Middle frontal gyrus (tissue), 1 donor: ENCODE measurements around the gene ZMYND8.

ENCODE experiments used
- DNase-seq: peaks from one replicate; pipeline ENCODE4 v3.0.0-alpha.2; 2015; ENCODE audit warnings: low spot score; ENCODE audit errors: extremely low spot score

Gene ZMYND8

DNA sequence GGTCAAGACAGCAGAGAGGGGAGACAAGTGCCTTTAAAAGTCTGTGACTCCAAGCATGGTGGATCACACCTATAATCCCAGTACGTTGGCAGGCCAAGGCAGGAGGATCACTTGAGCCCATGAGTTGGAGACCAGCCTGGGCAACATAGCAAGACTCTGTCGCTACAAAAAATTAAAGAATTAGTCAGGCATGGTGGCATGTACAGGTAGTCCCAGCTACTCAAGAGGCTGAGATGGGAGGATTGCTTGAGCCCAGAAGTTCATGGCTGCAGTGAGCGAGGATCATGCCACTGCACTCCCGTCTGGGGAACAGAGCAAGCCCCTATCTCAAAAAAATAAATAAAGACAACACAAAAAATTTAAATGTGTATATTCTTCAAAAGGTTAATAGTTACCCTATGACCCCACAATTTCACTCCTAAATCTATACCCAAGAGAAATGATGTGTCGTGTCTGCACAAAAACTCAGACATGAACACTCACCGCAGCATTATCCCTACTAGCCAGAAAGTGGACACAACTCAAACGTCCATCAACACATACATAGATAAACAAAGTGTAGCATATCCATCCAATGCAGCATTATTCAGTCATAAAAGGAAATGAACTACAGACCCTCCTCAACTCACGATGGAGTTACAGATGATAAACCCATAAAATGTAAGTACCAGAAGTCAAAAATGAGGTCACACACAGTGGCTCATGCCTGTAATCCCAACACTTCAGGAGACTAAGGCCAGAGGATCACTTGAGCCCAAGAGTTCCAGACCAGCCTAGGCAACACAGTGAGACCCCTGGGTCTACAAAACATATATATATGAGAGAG lies 23.9 kb downstream of the ZMYND8 start:
- DNase-seq = no peak

DNA sequence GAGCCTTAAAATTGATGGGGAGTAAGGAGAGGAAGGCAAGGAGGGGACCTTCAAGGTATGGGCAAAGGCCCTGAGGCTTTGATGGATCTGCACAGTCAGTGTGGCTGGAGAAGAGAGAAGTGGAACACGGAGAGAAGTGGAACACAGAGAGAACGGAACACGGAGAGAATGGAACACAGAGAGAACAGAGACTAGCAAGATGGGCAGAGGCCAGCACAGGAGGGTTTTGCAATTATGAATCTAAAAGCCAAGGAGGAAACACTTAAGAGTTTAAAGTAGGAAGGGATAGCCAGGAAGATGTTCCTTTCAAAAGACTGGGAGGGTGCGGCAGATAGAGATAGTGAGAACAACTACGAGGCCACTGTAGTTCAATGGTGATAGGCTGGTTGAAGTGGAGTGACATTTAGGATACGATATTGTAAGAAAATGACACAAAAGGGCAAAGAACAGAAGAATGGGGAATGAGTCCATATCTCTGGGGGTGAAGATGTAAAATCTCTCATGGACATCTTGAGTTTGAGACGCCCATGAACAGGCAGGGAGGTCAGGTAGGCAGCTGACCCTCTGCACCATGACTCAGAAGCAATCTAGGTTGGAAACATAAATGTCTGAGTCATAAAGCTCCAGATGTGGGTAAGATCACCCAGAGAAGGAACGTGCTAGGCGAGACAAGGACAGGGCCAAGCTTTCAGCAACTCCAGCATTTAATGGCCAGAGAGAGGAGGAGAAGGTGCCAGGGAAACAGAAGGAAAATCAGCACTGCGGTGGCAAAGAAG lies 25.4 kb downstream of the ZMYND8 start:
- DNase-seq = no peak

DNA sequence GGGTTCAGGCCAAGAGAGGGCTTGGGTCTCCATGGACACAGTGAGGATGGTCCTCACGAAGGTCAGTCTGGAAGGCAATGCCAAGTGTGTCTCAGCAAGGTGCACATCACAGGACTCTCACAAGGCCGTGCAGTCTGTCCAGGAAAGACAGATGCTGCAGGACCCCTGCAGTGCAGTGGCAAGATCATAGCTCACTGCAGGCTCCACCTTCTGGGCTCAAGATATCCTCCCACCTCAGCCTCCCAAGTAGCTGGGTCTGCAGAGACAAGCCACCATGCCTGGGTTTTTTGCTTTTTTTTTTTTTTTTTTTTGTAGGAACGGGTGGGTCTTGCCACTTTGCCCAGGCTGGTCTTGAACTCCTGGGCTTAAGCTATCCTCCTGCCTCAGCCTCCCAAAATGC lies 26.4 kb downstream of the ZMYND8 start:
- no peak for DNase-seq

DNA sequence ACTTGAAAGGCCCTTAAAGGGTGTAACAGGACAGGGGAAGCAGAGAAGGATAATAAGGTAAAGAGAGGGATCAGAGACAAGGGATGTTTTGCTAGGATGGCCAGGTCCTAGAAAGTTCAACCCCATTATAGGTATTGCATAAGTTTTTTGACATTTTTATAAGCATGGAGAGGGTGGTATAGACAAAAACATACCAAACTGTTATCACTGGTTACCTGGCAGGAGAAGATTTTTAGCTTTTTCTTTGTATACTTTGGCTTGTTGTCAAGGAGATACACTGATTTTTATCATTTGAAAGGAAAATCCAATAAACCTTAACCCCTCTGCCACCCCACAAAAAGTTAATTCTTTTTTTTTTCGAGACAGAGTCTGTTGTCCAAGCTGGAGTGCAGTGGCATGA lies 28.4 kb downstream of the ZMYND8 start:
- DNase-seq = no peak

DNA sequence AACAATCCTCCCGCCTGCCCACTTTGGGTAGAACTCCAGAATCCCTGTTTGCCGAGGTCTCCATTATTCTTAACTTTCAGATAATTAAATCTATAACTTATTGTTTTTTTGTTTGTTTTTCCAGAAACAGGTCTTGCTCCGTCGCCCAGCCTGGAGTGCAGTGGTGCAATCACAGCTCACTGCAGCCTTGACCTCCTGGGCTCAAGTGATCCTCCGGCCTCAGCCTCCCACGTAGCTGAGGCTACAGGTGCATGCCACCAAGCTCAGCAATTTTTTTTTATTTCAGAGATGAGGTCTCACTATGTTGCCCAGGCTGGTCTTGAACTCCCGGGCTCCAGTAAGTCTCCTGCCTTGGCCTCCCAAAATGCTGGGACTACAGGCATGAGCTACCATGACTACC lies 28.8 kb downstream of the ZMYND8 start:
- DNase-seq = no peak

DNA sequence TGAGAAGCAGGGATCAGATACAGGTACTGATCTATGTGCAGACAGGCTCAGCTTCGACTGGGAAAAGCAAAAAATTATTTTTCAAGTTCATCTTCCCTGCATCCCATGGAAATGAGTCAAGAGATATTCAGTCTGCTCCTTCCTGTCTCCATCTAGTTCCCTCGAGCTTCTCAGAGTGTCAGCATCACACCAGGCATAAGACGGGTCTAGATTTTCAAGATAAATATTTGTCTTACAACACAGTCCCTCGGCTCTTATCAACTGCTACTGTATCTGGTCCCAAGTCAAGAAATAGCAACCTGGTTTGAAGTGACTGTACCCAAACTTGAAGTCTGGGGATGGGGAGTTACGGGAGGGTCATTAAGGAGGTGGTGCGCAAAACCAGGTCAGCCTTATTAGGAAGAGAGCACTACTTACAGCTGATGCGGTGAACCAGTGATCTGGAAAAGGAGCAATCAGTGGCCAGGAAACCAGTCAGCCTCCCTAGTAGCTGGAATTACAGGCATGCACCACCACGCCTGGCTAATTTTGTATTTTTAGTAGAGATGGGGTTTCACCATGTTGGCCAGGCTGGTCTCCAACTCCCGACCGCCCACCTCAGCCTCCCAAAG lies 29.7 kb downstream of the ZMYND8 start:
- DNase-seq = no peak

DNA sequence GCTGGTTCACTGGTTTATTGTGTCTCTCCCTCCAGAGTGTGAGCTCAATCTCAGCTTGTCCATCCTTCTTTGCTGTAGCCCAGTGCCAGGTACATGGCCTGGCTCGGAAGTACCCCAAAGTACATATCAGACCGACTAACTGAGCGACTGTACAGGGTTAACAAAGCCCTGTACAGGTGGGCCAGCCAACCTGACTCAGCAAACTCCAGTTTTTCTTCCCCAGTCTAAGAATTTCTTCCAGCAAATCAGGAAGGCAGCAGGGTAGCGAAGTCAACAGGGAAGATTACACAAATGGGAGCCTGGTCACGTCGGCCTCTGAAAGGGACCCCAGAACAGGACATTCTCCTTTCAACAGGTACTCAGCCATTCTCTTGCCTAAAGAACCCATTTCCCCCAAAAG lies 31.3 kb downstream of the ZMYND8 start:
- no peak for DNase-seq

DNA sequence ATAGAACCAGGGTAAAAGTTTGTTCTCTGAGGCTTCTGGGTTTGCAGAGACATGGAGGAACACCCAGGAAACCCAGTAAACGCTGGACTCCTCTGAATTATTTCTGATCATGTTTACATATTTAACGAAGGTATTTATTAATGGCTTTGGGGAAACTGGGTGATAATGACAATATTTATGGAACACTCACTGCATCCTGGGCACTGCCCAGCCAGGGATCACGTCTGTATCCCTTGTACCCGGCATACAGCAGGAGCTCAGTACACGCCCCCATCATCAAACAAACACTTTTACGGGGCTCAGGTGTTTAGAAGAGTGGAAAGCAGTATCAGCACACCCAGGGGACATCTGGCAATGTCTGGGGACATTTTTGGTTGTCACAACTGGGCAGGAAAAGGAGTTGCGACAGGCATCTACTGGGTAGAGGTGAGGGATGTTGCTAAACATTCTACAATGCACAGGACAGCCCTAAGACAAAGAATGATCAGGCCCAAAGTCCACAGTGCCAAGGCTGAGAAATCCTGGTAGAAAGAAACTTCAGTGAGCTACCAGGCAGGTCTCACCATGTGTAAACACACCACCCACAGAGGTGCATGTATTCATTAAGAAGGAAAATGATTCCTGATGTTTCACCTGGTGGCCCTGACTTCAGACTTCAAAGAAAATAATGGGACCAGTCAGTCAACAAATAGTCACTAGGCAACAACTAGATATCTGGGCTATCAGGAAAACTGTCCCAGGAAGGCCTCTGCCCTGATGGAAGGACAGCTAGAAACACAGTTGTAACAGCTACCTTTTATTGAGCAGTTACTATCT lies 35.3 kb downstream of the ZMYND8 start:
- no peak for DNase-seq

DNA sequence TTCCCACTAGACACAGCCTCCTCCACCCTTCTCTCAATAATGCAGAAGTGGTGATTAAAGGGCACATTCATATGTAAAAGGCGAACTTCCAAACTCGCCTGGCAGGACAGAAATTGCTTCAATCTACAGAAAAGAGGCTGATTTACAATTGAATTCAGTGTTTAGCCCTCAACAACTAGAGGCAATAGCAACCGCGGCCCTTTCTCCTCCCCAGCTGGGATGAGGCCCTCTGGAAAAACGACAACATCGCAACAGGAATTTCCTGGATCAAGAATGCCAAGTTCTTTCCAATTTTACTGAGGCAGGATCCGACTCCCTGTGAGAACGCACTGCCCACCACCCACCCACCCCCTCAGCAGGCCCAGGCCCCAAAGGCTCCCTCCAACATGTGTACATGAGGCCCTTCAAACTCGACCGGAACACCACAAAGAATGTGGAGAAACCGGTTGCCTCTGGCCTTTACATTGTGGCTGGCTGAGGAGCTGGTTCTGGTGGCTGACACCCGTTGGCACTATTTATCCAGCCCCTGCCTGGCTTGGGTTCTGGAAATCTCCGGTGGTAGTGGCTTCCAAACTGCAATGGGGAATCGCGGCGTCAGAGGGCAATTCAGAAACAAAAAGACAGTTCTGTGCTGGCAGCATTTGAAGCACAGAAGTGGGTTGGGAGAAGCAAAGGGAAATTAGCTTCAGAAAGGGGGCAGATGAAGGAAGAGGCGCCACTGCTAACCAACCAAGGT lies 36.8 kb downstream of the ZMYND8 start:
- DNase-seq = peak; percentile 50

DNA sequence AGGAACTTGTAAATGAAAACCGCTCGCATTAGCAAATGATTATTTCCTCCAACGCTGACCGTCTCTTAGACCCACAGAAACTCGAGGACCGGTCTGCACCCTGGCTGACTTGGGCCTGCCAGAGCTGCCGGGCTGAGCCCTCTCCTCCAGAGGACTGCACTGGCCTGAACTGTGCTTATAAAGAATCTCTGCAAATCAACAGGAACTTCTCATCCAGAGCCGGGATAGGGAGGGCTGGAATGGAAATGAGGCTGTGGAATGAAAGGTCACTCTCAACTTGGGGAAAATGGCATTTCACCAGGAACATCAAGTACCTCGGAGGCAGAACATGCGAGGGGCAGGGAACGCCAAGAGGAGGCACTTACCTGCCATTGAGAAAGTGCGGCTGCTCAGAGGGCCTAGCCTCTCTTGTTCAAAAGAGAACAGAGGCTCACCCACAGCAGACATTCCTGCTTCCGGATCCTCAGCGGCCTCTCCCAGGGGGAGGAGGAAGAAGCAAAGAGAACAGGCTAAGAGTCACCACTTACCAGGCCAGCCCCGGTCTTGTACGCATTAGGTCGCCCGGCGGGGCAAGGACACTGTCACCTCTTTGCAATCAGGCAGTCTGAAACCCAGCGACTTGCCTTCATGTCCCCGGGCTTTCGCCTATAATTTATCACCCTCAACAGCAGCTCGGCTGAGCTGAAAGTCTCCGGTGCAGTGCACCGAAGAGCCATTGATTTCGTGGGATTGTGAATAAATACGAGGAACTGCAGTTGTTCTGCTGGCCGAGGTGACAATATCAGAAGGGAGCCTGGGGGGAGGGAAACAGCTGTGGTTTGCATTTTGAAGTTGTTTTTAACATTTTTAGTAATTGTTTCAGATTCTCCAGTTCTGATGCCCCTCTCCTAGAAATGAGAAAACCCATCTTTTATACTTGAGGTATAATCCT lies 37.6 kb downstream of the ZMYND8 start:
- peak; percentile 18 for DNase-seq

DNA sequence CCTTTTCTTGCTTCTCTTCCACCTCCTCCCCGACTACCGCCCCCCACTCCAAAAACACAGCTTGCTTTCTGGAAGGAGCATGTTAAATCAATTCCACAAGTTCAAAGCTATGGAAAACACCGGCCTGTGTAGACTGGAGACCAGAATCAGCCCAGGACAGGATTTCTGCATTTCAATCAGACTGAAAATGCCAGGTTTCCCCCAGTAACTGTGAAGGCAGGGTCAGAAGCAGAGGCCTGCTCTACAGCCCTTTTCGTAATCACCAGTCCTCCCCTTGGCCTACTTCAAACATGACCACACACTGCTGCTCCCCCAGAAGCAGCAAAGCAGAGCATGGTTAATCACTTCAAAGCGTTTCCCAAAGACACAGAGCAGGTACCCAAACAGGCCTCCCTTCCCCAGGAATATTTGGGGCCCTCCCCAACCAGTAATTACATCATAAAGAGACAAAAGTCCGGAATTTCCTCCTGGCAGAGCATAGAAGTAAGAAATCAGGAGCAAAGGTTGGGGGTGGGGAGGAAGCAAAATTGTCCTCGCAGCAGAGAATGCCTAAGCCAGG lies 38.4 kb downstream of the ZMYND8 start:
- no peak for DNase-seq

DNA sequence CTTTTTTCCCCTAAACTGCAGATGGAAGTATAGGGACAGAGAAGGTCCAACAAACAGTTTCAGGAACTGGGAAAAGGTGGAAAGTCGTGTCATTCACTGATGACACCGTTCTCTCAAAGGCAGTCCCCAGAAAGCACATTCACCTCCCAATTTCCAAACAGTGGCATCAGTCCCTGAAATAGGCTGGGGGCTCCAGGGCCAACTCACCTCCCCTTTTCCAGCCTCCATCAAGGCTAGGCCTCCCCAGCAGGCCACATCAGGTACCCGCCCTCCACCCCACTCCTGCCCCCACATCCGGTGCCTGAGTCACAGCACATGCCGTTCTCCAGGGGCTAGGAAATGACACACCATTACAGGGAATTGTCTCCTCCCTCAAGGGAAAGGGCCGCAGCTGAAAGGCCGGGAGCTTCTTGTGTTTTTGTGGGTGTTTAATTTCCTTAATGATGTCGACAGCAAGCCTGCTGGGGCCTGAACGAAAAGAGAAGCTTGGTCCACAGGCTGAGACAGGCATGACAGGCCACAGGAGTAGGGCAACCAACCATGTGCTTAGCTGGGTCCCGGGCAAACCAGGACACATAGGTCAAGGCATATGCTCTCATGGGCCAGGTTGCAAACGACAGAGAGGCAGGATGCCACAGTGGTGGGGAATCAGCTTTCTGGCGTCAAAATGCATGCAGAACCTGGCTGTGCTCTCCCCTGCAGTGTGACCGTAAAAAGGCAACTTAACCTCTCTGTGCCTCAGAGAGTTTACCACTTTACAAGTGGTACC lies 39.2 kb downstream of the ZMYND8 start:
- no peak for DNase-seq

DNA sequence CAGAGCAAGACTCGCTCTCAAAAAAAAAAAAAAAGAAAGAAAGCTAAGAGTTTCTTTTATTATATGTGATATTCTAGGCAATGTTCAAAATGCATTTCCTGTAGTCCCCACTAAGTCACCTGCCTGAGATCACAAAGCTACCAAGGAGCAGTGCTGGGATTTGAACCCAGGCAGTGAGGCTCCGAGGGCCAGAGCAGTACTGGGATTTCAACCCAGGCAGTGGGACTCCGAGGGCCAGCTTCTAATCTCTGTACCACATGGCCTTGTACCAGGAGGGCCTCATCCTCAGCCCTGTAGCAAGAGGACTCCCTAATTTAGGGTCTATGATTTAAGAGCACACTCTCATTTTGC lies 39.7 kb downstream of the ZMYND8 start:
- no peak for DNase-seq

DNA sequence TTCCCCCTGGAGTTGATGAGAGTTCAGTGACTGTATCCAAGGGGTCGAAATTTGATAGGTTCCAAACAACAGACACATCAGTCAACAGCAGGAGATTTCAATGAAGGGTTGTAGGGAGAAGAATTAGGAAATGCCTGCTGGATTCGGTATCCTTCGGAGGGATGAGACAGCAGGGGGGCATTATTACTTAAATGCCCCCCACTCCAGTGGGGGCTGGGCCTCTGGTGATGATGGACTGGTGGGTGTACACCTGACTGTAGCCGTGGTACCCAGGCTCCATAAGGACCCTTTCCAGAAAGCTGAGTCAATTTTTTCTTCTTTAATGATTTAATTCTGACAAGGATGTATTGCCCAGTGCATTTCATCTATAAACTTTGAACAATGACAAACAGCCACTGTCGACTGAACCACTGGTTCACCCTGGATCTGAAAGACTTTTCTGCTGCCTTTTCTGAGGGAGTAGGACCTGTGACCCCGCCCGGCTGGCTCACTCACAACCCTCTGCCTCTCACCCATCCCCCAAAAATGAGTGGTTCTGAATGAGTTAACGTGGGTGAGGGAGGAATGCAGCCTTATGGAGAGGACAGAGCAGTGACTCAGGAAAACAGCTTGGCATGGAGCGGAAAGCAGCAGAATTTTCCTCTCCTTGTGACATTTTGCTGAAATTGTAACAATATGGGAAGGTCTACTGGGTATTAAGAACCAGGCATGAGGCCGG lies 41.0 kb downstream of the ZMYND8 start:
- DNase-seq = no peak

DNA sequence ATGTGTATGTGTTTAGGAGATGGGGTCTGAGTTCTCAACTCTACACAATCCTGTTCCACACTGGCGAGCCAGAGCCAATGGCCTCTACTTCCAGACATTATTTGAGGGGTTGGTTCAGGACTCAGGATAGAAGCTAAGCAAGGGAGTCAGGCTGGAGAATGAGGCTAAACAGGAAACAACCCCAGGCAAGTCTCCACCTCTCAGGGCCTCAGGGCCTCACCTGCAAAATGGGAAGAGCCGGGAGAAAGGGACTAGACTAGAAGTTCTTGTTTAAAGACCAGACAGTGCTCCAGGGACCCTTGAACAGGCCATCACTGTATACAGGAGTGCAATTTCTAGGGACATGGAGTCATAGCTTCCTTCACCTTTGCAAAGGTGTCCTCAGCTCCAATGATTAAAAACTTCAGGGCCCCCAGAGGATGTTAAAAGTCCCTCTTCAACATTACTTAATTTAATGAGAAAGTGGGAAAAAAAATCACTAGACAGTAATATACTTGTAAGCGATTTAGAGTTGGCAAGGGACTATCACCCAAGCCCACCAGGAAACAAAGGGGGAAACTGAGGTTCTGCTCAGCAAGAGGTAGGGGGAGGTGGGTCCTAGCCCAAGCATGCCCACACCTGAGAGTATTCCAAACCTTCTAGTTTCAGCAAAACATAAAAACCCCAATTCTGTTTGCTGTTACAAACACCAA lies 41.7 kb downstream of the ZMYND8 start:
- DNase-seq = no peak

DNA sequence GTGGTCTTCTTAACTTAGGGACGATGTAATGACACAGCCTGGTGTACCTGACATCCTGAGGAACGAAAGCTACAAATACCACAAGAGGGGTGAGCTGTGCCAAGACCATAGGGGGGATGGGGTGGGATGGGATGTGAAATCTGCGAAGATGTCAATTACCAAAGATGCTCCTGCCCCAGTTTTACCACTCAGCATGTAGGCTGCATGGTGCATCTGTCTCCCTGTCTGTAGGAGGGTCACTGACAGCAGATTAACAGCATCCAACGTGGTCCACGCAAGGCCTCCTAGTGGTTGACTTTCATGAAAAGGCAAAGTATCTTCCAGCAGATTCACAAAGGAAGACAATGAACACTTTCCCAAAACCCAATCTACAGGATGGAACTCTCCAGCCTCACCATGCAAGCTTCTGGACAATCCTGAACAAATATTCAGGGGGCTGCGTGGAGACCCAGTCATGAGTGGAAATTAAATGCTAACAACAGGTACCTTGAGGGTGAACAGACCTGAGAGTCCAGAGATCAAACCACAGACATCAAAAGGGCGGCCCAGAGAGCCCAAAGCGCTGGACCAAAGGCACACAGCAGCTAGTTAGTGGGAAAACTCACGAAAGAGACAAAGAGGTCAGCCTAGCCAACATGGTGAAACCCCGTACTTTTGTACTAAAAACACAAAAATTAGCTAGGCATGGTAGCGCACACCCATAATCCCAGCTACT lies 44.4 kb downstream of the ZMYND8 start:
- no peak for DNase-seq

DNA sequence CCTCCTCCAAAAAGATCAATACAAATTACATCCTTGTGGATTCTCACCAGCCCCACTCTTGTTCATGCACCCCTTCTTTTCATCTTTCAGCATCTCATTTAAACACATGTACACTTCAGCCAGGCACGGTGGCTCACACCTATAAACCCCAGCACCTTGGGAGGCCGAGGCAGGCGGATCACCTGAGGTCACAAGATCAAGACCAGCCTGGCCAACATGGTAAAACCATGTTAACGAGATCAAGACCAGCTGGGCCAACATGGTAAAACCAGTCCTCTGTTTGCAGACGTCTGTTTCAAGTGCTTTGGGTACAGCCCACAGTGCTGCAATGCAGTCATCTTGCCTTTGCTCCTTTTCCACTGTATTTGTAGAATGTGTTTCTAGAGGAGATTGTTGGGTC lies 45.3 kb downstream of the ZMYND8 start:
- DNase-seq = no peak
